Colon (tissue), 2 donors: ENCODE results near the gene CHDH.

Experiments used
- FAIRE-seq: peaks from 2 replicates; lab custom pipeline; 2012; peaks lifted over from hg19 to GRCh38; lab: Jason Lieb, UNC
- donor health status: control.
- donor health status: control.

The CHDH gene

DNA sequence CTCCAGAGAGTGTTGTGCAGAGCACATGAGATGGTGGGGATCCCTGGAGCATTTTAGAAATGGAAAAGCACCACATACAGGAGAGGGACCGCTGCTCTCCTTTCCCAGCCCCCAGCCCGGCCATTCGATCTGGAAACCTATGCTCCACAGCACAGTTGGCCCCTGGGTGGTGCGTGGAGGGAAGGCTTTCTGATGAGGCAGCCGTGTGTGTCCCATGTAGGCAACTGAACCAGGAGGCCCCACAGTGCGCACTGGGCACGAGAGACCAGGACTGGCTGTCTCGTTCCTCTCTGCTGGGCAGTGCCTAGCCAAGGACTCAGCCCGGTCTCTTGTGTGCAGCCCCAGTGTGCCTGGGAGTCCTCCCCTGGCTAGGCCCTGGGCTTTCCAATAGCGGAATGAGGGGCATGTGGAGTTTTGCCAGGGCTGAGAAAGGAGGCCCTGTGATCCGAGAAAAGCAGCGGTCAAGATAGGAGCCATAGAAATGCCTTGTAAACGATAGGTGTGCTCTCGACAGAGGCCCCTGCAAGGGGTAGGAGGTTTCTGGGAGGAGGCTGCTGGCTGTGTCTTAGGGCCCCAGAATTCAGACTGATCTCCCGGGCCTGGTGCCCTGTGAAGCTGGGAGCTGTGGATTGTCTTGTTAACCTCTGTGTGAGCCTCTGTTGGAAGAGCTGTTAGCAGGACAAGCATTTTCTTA lies 39.0 kb downstream of the CHDH start:
- FAIRE-seq, result no peak

DNA sequence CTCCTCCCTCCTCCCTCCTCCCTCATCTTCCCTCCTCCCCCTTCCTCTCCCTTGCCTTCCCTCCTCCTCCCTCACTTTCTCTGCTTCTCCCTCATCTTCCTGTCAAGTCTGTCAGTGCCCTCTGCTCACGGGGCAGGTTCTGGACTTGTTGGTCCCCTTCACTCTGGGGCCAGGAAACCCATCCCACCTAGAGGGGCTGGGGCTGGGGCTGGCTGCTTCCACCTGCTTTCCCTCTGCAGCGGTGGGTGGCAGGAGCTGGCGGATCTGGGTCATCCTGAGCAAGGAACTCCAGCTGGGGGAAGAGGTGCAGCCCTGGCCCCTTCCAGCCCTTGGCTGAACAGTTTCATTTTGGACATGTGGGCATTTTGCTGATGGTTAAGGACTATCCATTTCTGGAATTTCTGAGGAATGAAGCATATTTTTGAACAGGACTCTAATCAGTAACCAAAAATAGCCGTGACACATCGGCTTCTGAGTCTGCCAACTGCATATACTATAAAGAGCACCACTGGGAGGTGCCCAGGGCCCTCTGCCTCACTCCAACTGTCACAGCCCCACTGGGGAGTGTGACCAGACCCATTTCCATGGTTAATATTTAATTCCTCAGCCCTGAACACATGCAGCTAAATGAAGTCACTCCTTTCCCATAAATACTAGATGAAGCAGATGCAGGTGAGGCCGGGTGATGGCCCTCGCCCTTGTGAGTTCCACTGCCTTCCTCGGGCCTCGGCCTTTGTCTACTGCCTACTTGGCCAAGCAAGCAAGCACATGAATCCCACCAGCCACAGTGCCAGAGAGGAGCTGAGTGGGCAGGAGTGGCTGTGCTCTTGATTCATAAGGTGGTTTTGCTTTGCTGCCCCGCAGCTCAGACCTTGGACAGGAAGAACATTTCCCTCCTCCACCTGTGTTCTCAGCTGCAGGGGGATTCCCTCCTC lies 39.8 kb downstream of the CHDH start:
- no peak for FAIRE-seq

DNA sequence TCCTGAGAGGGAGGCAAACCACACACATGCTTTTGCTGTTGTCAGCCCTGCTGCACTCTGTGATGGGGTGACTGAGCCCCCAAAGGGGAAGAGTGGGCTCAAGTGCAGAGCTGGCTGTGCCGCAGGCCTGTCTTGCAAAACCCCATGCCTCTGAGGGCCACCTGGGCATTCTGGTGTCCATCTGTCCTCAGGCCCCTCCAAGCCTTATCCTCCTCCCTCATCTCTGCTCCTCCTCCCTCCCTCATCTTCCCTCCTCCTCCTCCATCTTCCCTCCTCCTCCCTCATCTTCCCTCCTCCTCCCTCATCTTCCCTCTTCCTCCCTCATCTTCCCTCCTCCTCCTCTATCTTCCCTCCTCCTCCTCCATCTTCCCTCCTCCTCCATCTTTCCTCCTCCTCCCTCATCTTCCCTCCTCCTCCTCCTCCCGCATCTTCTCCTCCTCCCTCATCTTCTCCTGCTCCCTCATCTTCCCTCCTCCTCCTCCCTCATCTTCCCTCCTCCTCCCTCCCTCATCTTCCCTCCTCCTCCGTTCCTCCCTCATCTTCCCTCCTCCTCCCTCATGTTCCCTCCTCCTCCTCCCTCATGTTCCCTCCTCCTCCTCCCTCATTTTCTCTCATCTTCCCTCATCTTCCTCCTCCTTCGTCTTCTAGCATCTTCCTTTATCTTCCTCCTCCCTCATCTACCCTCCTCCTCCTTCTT lies 40.6 kb downstream of the CHDH start:
- no peak for FAIRE-seq

DNA sequence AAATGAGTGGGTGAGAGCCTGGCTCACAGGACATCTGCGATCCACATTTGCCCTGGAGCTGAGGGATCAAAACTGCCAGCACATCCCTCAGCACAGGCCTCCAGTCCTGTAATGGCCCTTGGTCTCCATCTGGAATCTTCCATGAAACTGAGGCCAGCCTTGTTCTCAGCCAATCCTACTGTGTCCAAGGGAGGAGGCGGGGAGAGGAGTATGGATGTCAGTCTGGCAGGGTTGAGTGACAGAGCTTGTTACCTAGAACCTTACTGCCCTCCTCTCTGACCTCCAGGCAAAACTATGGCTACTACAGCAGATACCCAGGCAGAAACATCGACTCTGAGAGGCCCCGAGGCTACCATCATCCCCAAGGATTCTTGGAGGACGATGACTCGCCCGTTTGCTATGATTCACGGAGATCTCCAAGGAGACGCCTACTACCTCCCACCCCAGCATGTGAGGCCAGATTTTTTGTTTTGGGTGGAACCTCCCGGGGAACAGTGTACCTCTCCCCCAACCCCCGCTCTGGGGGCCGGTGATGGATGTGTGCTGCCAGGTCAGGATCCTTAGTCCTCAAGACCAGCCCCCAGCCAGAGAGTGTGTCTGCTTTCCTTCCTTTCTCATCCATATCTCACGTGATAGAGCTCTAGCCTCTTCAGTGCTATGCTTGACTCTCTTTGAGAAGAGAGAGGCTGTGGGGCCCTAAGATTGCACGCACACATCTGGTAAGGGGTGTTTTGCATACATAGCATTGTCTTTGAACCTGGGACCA lies 41.3 kb downstream of the CHDH start:
- no peak for FAIRE-seq

DNA sequence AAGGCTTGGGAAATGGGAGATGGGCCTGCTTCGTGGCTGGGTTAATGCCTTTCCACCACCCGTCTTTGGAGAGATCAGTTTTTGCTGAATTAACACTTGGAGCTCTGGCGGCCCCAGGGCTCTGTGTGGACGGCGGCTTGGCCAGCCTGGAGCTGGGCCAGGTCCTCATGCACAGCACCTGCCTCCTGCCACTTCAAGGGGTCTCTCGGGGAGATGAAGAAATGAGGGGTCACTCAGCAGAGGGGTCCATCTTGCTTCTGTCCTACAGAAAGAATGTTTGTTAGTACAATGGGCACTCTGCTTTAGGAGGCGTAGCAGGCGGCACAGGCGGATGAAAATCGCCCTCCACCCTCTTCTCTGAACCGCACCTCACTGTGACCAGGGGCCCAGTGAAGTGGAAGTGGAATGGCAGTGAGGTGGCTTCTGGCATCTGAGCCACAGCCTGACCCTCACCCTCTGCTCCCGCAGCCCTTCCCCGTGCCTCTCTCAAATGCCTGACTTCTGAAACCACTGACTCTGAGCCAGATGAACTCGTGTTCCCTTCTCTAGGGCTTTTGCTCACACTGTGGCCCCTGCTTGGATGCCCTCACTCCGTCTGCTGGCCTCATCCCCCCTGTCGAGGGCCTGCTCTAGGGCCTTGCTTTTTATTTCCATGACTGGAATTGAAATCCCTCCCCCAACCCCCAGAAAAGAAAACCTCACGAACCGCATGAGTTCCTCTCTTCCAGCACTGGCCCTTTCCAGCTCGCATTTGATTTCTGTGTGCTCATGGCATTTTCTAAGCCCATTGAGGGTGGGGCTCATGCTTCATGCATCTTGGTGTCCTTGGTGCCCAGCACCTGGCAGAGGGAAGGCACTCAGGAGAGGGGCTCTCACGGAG lies 42.2 kb downstream of the CHDH start:
- no peak for FAIRE-seq

DNA sequence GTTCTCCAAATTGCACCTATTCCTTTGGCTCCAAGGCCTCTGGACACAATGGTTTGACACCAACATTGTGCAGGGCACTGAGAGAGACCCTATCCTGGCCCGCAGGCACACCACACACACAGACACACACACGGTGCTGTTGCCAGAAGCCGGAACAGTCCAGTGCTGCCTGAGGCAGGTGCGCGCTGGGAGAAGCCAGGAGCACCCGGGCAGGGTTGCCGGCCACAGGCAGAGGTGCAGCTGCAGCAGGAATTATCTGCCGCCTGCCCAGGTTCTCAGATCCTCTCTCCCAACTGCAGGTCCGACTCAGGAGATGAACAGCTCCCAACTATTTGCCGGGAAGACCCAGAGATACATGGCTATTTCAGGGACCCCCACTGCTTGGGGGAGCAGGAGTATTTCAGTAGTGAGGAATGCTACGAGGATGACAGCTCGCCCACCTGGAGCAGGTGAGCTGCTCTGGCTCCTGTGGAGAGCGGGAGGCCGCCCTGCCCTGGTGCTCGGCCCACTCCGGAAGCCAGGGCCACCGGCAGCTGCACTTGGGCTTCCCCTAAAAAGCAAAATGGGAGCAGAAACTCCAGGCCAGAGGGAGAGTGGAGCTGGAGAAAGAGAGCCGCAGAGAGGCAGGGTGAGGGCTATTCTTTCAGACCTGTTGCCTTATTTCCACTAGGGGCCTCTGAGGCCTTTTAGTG lies 42.9 kb downstream of the CHDH start:
- no peak for FAIRE-seq

DNA sequence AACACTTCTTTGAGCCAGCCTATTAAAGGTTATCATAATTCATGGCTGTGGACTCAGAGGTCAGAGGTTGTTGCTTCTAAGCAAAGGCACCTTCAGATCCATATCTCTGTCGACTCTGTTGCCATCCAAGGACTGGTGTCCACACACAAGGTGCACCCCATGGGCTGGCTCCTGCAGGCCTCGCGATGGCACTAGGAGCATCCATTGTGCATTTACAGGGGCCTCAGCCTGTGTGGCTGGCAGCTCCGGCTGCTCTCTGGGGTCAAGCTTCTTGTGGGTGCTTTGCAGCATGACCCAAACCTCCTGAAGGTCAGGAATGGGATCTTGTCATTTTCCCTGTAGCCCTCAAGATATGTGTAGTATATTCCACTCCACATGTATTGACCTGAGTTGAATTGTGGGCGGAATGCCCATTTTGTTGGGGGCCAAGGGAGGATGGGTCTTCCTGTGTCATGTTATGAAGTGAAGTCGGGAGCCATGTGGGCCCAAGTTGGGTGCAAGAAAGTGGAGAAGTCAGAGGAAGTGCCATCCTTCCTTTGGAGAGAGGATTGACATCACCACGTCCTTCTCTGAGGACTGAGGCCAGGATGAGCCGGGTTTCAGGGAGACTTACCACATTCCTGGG lies 43.9 kb downstream of the CHDH start:
- no peak for FAIRE-seq

DNA sequence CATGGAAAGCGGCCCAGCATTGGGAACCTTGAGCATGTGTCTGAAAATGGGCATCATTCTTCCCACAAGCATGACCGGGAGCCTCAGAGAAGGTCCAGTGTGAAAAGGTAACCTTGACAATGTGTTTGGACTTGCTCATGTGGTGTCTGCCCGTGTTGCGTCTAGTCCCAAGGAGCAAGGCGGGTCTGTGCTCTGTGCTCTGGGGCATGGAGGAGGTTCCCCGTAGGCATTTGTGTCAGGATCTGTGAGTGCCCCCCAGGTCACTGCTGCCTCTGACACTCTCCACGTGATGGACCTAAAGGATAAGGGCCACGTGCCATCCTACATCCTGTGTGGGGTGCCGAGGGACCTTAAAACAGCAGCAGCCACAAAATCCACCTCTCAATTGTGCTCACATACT lies 44.9 kb downstream of the CHDH start:
- FAIRE-seq, result no peak

DNA sequence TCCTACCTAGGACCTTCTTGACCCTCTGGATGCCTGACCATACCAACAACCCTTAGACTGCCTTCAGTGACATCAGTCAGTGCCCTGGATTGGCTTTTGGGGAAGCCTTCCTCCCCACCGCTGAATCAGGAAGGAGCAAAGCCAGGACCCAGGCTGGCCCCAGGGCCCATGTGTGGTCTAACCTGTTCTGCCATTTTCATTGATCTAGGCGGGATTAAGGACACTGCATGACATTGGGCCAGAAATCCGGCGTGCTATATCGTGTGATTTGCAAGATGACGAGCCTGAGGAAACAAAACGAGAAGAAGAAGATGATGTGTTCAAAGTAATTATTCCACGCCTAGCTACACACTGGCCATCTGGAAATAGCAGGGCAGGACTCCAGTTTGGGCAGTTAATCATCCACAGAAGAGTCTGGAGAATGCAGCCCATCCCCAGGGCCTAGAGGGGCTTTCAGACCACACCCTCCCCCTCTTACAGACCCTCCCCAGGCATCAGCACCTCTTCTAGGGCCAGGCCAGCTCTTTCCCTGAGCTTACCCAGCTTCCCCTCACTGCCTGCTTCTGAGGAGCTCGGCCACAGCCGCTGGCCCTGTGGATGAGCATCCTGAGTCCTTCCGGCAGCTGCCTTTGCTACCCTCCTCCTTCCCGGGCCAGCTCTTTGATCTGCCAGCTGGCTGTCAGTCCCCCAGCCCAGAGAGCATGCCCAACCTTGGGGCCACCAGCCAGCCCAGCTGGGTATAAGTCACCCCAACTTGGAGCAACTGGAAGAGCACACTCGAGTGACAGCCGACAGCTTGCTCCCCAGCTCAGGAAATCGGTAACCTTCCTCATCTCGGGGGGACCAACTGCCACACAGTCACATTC lies 45.9 kb downstream of the CHDH start:
- no peak for FAIRE-seq

DNA sequence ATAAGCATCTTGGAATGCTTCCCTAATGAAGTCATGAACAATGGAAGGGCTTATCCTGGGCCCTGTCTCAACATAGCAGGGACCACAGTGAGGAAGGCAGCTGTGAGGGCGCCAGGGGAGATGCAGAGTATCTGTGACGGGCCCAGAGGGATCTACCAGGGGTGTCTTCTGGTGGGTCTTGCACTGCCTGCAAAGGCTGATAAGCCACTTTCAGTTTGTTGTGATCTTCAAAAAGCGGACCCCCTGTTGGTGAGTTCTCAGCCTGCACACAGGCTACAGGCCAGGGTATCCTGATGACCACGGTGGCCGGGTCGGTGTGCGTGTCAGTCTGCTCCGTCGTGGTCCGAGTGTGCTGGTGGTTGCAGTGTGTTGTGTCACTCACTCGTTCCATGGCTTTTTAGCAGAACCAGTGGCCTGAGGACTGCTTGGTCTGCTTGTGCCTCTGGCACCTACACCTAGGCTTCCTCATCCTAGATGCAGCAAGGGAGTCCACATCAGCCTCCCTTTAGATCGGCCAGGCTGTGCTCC lies 46.8 kb downstream of the CHDH start:
- no peak for FAIRE-seq

DNA sequence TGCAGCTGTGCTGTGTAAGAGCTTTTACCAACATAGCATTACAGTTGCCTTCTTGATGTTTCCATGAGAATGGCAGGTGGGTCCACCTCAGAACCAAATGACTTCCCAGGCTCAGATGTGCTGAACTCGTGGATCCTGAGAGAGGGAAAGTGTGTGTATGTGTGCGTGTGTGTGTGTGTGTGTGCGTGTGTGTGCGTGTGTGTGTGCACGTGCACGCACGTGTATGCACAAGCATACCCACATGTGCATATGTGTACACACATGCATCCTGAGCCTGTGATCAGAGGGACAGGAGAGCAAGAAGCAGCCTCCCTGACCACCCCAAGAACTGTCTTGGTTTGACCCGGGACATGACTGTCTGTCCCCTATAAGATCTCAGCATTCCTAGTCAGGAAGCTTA lies 48.1 kb downstream of the CHDH start:
- FAIRE-seq, result no peak

DNA sequence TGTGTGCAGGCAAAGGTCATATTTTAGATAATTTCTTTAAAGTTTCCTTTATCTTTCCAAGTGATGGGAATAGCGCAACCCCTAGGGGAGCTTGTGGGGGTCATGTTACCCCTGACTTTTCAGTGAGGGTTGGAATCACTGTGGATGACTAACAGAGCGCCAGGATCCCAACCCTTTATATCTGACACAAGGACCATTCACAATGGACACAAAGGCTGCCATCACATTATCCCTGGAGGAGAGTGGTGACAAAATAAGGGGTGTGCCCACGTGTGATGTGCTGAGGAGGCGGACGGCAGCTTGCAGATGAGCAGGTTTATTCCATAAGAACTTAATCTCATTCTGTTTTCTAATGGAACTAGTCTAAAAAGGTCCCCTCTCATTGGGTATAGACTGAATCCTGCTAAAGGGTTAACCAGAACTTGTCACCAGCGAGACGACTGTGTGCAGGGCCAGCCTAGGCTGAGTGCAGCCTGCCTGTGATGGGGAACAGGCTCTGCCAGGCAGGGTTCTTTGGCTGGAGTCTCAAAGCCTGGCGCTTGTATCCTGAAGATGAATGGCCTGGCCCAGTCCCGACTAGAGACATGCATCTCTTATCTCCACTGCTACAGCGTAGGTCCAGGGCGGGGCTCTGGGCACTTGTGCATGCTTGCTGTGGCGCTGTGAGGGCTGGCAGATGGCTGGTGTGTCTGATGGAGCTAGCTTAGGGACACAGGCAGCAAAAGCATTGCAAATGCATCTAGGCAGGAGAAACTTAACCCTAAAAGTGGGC lies 50.2 kb downstream of the CHDH start:
- FAIRE-seq, result no peak

DNA sequence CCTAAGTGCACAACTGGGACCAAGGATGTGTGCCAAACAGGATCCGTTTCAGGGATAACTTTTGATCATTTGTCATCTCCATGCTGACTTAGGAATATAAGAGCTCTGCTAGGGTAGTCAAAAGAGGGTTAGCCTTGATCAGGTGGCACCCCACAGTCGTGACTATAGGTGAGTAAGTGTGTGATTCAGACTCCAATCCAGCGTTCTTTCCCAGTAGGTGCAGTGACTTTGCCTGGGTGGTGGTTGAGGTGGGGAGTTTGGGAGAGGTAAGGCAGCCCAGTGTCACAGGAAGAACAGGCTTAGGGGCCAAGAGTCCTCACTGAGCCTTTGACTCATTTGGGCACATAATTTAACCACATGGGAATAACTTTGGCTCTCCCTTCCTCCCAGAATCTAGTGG lies 51.0 kb downstream of the CHDH start:
- no peak for FAIRE-seq

DNA sequence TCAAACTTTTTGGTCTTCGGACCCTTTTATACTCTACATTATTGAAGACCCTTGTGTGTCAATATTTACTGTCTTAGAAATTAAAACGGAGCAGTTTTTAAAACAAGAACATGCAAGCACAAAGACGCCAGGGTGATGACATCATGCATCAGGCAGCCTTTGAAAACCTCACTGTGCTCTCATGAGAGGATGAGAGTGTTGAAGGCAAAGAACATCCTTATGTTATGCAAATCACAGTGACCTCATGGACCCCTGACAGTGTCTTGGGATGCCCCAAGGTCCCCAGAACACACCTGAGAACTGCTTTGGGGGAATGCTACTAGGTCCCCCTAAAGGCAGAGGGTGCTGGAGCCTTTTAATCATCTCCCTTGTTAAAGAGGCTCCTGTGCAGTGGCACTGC lies 51.6 kb downstream of the CHDH start:
- FAIRE-seq, result no peak

DNA sequence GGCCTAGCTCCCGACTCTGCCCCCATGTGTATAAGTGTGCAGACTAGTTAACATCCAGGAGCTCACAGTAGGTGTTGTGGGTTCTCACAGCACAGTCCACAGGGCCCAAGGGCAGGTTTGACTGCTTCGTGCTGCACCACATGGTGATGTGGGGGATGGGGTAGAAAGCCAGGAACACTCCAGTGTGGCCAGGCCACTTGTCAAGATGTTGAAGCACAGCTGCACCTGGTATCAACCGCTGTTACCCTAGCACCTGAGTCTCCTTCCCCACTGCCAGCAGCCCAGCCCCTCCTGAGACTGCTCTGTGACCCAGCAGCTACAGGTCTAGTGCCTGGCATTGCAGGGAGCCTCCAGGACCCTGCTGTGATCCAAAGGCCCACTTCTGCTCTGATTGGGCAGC lies 53.4 kb downstream of the CHDH start:
- no peak for FAIRE-seq

DNA sequence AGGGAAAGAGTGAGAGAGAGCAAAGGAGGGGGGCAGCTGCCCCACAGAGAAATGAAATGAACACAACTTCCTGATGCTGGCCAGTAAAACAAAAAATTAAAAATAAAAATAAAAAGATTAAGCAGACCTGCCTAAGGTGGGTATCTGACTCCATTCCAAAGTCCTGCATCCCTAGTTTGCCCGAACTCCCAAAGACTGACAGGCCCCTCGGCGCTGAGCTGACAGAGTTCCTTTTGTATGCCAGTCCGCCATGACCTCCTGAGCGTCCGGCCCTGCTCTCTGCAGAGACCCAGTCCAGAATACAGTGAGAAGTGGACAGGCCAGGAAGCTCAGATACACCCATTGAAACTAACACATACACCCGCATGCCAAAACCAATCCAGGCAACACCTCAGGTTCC lies 54.9 kb downstream of the CHDH start:
- FAIRE-seq, result no peak

DNA sequence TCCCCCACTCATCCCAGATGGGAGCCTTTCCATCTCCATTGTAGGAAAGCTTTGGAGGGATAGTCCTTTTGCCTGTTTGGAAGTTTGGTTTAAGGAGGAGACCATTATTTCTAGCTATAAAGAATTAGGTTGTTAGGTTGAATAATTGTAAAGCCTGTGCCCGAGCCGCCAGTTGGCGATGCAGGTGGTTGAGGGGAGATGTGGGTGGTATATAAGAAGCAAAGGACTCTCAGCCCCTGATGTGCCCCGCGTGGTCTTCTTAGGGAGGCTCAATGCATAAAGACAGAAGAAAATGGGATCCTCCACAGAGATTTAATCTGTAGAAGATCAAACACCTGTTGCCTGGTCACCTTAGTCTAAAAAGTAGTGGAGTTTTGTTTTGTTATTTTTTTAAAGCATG lies 55.7 kb downstream of the CHDH start:
- no peak for FAIRE-seq

DNA sequence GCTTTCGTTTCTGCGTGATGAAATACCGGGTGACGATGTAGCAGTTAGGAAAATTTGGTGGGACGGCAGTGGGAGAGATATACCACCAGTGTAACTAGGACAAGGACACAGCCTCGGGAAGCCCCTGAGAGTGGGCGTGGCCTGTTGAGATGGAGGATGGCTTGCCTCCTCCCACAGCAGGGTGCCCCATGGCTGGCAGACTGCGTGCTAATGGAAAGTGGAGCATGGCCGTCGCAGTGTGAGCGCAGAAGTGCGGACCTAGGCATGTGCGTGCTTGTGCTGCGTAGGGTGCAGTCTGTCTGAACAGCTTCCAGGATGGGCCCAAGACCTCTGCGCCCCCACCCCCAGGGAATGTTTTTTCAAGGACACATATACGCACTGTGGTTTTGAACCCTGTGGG lies 56.8 kb downstream of the CHDH start:
- FAIRE-seq, result no peak
